K562 (cell line): Measurements from ENCODE around the gene ABHD16A. TPM values are rescaled to one million over a fixed set of nuclear protein-coding genes. Genes with fewer than 3 reads are reported as not detected.

Experiments
- BRD9 ChIP-seq: fragments of 450-650 bp; IDR thresholded peaks from 2 replicates; pipeline ENCODE4 v1.6.1; 2018; ENCODE audit warnings: low read depth; ENCODE audit not compliant: partially characterized antibody
- CEBPG ChIP-seq, 3 experiments: fragments of 200-800 bp in 1 of 3; sonication (Bioruptor generic) in 1 of 3; sonication (generic) in 1 of 3; formaldehyde crosslinking in 1 of 3; IDR thresholded peaks in 2 of 3; conservative IDR thresholded peaks in 1 of 3; 2 replicates each; pipeline versions ENCODE4 v1.6.1 to v1.8.0; 2016 to 2022; ENCODE audit warnings: missing compliant biosample characterization in 2 of 3, missing genetic modification characterization in 2 of 3, mild to moderate bottlenecking in 1 of 3, missing genetic modification reagents in 1 of 3
- HMGN3 ChIP-seq: IDR thresholded peaks from 2 replicates; pipeline ENCODE4 v1.6.1; 2011; ENCODE audit warnings: borderline replicate concordance, low read depth, mild to moderate bottlenecking, mixed read lengths, low read length; ENCODE audit not compliant: insufficient read length; ENCODE audit errors: extremely low read depth
- HNRNPUL1 ChIP-seq: fragments of 200-400 bp; formaldehyde crosslinking; IDR thresholded peaks from 2 replicates; pipeline ENCODE4 v1.6.1; 2017; ENCODE audit warnings: low read length
- MEF2D ChIP-seq: conservative IDR thresholded peaks from 2 replicates; pipeline ENCODE4 v1.6.1; 2016; ENCODE audit warnings: low read depth, missing genetic modification characterization, missing compliant biosample characterization
- NFE2 ChIP-seq: IDR thresholded peaks from 2 replicates; pipeline ENCODE4 v1.6.1; 2014; ENCODE audit warnings: antibody characterized with exemption, low read depth
- RBM17 ChIP-seq: fragments of 200-400 bp; formaldehyde crosslinking; IDR thresholded peaks from 2 replicates; pipeline ENCODE4 v1.6.1; 2017; ENCODE audit warnings: low read depth, mild to moderate bottlenecking, low read length, borderline replicate concordance
- SPI1 ChIP-seq: IDR thresholded peaks from 2 replicates; pipeline ENCODE4 v1.6.1; 2011; ENCODE audit warnings: low read depth, low read length, control low read depth, borderline replicate concordance
- ZBED1 ChIP-seq: IDR thresholded peaks from 2 replicates; pipeline ENCODE4 v1.6.1; 2014
- ZFPM2 ChIP-seq: fragments of 250-450 bp; sonication (Bioruptor Pico); IDR thresholded peaks from 2 replicates; pipeline ENCODE4 v1.5.1; 2022; ENCODE audit warnings: mild to moderate bottlenecking
- ZNF143 ChIP-seq: sonication (generic); formaldehyde crosslinking; IDR thresholded peaks from 2 replicates; pipeline ENCODE4 v1.9.0; 2022; ENCODE audit warnings: mild to moderate bottlenecking, missing genetic modification reagents
- ZNF316 ChIP-seq: fragments of 450-650 bp; IDR thresholded peaks from 2 replicates; pipeline ENCODE4 v1.6.1; 2016
- ZNF57 ChIP-seq: fragments of 450-650 bp; formaldehyde crosslinking; IDR thresholded peaks from 2 replicates; pipeline ENCODE4 v1.4.0; 2020; ENCODE audit warnings: mild to moderate bottlenecking, moderate library complexity
- polyA plus RNA-seq, 8 experiments: library from polyadenylated mRNA; depleted of rRNA in 4 of 8; stranded (reverse) in 5 of 8; unstranded in 3 of 8; fragments of >200 nt; fragmentation: Nextera tagmentation in 2 of 8; fragmentation: Illumina TruSeq in 1 of 8; extraction: Ambion mirVana in 2 of 8; extraction: Trizol in 1 of 8; gene quantifications; 2 replicates each; pipeline versions ENCODE4 v1.2.1 to v1.2.3, GENCODE V29; 2011 to 2014; ENCODE audit warnings: inconsistent platforms in 1 of 8, missing spikeins in 1 of 8
- total RNA-seq, 7 experiments: library from RNA; depleted of rRNA in 6 of 7; stranded (reverse); fragments of >200 nt in 6 of 7; fragmentation: Illumina TruSeq in 2 of 7; extraction: Trizol in 2 of 7; gene quantifications; 2 replicates each; pipeline versions ENCODE4 v1.2.1 to v1.2.3, GENCODE V29; 2011 to 2021; ENCODE audit warnings: low replicate concordance in 1 of 7
- TF ChIP-seq, protein P1 (sequence below): fragments of 250-450 bp; sonication (Bioruptor Pico); IDR thresholded peaks from 2 replicates; pipeline ENCODE4 v1.8.0; 2022; ENCODE audit warnings: moderate library complexity, mild to moderate bottlenecking, inconsistent platforms
- TF ChIP-seq, protein P2 (sequence below): fragments of 200-400 bp; formaldehyde crosslinking; IDR thresholded peaks from 2 replicates; pipeline ENCODE4 v1.6.1; 2017; ENCODE audit warnings: mild to moderate bottlenecking, low read depth, low read length, moderate library complexity
- TF ChIP-seq, protein P3 (sequence below): sonication (generic); IDR thresholded peaks from 2 replicates; pipeline ENCODE4 v1.6.1; 2016
- TF ChIP-seq, protein P4 (sequence below): fragments of 450-650 bp; IDR thresholded peaks from 2 replicates; pipeline ENCODE4 v1.6.1; 2017; ENCODE audit warnings: mild to moderate bottlenecking, moderate library complexity

Gene ABHD16A
- total and polyA plus RNA-seq, 9 of the 15 experiments (the other 6 are each of a cell fraction or from before 2014, with no cell fraction given) = 25.8 to 120 (median 81.6) TPM

DNA sequence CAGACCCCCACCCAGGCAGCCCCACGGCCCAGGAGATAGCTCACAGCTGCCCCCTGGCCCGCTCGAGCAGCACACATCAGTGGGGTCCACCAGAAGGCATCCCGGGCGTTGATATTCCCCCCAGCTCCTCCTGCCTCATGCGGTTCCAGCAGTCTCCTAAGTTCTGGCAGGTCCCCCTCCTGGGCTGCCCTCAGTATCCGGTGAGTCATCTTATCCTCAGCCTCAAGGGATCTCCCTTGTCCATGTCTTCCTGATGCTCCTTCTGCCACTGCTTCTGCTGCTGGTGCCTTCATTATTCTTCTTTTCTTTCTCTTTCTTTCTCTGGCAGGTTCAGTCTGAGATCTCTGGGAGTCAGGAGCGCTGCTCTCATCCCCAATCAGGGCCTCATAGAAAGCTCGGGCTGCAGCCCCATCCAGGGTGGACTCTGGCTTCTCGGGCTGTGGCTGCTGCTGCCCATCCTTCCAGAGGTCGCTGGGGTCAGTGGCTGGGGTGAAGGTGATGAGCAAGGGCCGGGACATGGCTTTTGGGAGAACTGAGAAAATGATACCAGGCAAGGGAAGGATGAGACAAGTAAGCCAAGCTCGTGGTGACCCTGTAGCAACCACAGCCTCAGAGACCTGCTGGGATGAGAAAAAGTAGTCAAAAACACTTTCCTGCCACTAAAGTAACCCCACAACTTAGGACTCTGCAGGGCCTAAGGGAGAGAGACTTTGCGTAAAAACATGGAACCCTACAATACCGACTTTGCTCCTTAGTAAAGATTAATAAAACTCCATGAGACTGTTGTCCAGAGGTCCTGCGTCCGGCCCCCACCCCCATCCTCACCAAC is 38.9 kb downstream of the ABHD16A start (continued):
- 0 out of 2 replicates have a peak, but pooled peaks have one; percentile 11 for TF ChIP-seq ZFPM2 (CRISPR knock-in tag)
- TF ChIP-seq CEBPG (CRISPR knock-in tag; IDR thresholded peaks at IDR 0.05) = no peak
- no peak for TF ChIP-seq CEBPG (tag; conservative IDR thresholded peaks at IDR 0.05 in 1 of 2, IDR thresholded peaks at IDR 0.05 in 1 of 2)
- no peak; the same call in 1 of the 2 replicates for TF ChIP-seq ZNF57 (CRISPR knock-in tag)
- TF ChIP-seq, protein P1, sequence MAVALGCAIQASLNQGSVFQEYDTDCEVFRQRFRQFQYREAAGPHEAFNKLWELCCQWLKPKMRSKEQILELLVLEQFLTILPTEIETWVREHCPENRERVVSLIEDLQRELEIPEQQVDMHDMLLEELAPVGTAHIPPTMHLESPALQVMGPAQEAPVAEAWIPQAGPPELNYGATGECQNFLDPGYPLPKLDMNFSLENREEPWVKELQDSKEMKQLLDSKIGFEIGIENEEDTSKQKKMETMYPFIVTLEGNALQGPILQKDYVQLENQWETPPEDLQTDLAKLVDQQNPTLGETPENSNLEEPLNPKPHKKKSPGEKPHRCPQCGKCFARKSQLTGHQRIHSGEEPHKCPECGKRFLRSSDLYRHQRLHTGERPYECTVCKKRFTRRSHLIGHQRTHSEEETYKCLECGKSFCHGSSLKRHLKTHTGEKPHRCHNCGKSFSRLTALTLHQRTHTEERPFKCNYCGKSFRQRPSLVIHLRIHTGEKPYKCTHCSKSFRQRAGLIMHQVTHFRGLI (CRISPR knock-in tag) = no peak
- TF ChIP-seq HMGN3 = no peak
- TF ChIP-seq HNRNPUL1 = no peak
- TF ChIP-seq BRD9 = peak; percentile 92
- TF ChIP-seq, protein P2, sequence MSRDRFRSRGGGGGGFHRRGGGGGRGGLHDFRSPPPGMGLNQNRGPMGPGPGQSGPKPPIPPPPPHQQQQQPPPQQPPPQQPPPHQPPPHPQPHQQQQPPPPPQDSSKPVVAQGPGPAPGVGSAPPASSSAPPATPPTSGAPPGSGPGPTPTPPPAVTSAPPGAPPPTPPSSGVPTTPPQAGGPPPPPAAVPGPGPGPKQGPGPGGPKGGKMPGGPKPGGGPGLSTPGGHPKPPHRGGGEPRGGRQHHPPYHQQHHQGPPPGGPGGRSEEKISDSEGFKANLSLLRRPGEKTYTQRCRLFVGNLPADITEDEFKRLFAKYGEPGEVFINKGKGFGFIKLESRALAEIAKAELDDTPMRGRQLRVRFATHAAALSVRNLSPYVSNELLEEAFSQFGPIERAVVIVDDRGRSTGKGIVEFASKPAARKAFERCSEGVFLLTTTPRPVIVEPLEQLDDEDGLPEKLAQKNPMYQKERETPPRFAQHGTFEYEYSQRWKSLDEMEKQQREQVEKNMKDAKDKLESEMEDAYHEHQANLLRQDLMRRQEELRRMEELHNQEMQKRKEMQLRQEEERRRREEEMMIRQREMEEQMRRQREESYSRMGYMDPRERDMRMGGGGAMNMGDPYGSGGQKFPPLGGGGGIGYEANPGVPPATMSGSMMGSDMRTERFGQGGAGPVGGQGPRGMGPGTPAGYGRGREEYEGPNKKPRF = no peak
- no peak for TF ChIP-seq ZBED1
- TF ChIP-seq SPI1 = no peak
- no peak for TF ChIP-seq RBM17
- TF ChIP-seq MEF2D (tag) = no peak
- TF ChIP-seq ZNF143 = no peak
- peak; percentile 64 for TF ChIP-seq ZNF316
- peak; percentile 68 for TF ChIP-seq NFE2
- TF ChIP-seq, protein P3, sequence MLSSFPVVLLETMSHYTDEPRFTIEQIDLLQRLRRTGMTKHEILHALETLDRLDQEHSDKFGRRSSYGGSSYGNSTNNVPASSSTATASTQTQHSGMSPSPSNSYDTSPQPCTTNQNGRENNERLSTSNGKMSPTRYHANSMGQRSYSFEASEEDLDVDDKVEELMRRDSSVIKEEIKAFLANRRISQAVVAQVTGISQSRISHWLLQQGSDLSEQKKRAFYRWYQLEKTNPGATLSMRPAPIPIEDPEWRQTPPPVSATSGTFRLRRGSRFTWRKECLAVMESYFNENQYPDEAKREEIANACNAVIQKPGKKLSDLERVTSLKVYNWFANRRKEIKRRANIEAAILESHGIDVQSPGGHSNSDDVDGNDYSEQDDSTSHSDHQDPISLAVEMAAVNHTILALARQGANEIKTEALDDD = 0 out of 2 replicates have a peak, but pooled peaks have one; percentile 3
- TF ChIP-seq, protein P4, sequence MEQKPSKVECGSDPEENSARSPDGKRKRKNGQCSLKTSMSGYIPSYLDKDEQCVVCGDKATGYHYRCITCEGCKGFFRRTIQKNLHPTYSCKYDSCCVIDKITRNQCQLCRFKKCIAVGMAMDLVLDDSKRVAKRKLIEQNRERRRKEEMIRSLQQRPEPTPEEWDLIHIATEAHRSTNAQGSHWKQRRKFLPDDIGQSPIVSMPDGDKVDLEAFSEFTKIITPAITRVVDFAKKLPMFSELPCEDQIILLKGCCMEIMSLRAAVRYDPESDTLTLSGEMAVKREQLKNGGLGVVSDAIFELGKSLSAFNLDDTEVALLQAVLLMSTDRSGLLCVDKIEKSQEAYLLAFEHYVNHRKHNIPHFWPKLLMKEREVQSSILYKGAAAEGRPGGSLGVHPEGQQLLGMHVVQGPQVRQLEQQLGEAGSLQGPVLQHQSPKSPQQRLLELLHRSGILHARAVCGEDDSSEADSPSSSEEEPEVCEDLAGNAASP = no peak
